ENCODE measurements around the gene KLHL11. TPM values are rescaled to one million over a fixed set of nuclear protein-coding genes. Genes with fewer than 3 reads are reported as not detected.

The KLHL11 gene
- total and polyA plus RNA-seq, 9 of the 15 experiments (the other 6 are each of a cell fraction or from before 2014, with no cell fraction given): 0.20 to 17.0 (median 10.3) TPM

DNA sequence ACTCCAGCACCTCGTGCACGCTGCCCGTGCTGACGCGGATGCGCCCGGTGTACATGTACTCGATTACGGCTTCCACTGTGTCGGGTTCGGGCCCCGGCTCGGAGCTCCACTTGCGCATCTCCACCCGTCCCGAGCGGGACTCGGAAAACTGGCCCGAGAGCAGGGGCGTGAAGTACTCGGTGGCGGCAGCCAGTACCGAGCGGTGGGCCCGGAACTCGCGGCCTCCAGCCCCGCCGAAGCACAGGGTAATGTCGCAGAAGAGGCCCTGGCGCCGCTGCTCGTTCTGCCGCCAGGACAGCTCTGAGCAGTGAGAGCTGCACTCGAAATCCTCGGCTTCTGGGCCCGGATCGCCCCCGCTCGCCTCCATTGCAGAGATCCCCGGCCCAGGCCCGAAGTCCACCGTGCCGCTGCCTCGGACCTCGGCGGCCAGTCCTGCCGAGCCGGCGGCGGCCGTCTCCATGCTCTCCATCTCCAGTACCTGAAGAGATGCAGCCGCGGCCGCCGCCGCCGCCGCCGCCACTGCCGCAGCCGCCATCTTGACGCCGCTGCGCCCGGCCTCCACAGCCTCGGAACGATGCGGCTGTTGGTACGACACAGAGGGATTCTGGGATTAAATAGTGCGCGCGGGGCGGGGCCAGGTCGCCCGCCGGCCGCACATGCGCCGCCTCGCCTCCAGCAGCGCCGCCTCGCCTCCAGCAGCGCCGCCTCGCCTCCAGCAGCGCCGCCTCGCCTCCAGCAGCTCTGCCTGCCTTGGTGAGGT lies at the start of gene KLHL11 (continued):
- TF ChIP-seq ZNF507 (tag; conservative IDR thresholded peaks at IDR 0.05): no peak
- TF ChIP-seq, protein P1, sequence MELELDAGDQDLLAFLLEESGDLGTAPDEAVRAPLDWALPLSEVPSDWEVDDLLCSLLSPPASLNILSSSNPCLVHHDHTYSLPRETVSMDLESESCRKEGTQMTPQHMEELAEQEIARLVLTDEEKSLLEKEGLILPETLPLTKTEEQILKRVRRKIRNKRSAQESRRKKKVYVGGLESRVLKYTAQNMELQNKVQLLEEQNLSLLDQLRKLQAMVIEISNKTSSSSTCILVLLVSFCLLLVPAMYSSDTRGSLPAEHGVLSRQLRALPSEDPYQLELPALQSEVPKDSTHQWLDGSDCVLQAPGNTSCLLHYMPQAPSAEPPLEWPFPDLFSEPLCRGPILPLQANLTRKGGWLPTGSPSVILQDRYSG (tag; conservative IDR thresholded peaks at IDR 0.05; ENCODE audit: low read depth): no peak
- TF ChIP-seq RBM15 (IDR thresholded peaks at IDR 0.05; ENCODE audit: insufficient read depth, low read length): 0 out of 2 replicates have a peak, but pooled peaks have one; percentile 31
- no peak for TF ChIP-seq ZKSCAN1 (IDR thresholded peaks at IDR 0.05; ENCODE audit: low read depth, low read length)
- peak; percentile 86 for TF ChIP-seq CREM (IDR thresholded peaks at IDR 0.05; ENCODE audit: low read depth)
- TF ChIP-seq NFXL1 (CRISPR knock-in tag; IDR thresholded peaks at IDR 0.05): no peak
- TF ChIP-seq, protein P2, sequence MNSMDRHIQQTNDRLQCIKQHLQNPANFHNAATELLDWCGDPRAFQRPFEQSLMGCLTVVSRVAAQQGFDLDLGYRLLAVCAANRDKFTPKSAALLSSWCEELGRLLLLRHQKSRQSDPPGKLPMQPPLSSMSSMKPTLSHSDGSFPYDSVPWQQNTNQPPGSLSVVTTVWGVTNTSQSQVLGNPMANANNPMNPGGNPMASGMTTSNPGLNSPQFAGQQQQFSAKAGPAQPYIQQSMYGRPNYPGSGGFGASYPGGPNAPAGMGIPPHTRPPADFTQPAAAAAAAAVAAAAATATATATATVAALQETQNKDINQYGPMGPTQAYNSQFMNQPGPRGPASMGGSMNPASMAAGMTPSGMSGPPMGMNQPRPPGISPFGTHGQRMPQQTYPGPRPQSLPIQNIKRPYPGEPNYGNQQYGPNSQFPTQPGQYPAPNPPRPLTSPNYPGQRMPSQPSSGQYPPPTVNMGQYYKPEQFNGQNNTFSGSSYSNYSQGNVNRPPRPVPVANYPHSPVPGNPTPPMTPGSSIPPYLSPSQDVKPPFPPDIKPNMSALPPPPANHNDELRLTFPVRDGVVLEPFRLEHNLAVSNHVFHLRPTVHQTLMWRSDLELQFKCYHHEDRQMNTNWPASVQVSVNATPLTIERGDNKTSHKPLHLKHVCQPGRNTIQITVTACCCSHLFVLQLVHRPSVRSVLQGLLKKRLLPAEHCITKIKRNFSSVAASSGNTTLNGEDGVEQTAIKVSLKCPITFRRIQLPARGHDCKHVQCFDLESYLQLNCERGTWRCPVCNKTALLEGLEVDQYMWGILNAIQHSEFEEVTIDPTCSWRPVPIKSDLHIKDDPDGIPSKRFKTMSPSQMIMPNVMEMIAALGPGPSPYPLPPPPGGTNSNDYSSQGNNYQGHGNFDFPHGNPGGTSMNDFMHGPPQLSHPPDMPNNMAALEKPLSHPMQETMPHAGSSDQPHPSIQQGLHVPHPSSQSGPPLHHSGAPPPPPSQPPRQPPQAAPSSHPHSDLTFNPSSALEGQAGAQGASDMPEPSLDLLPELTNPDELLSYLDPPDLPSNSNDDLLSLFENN (IDR thresholded peaks at IDR 0.05; ENCODE audit: low read depth in 2 of 2, low read length in 2 of 2): 0 out of 4 replicates have a peak, but pooled peaks of 1 of the 2 experiments have one; percentile 15
- TF ChIP-seq PCBP1 (IDR thresholded peaks at IDR 0.05; ENCODE audit: low read depth, low read length, poor library complexity, severe bottlenecking): no peak
- no peak for TF ChIP-seq ZNF197 (CRISPR knock-in tag; IDR thresholded peaks at IDR 0.05; ENCODE audit: low read depth)
- TF ChIP-seq ZNF584 (CRISPR knock-in tag; IDR thresholded peaks at IDR 0.05; ENCODE audit: low read depth): no peak
- TF ChIP-seq MEIS2 (IDR thresholded peaks at IDR 0.05; ENCODE audit: partially characterized antibody): peak; percentile 81
- peak; percentile 62 to 88; a peak in 3 of 4 replicates for TF ChIP-seq NONO (IDR thresholded peaks at IDR 0.05; ENCODE audit: low read depth in 2 of 2, low read length in 1 of 2)
- TF ChIP-seq ZKSCAN8 (CRISPR knock-in tag; IDR thresholded peaks at IDR 0.05): no peak
- no peak for TF ChIP-seq ZNF134 (CRISPR knock-in tag; conservative IDR thresholded peaks at IDR 0.05)
- TF ChIP-seq, protein P3, sequence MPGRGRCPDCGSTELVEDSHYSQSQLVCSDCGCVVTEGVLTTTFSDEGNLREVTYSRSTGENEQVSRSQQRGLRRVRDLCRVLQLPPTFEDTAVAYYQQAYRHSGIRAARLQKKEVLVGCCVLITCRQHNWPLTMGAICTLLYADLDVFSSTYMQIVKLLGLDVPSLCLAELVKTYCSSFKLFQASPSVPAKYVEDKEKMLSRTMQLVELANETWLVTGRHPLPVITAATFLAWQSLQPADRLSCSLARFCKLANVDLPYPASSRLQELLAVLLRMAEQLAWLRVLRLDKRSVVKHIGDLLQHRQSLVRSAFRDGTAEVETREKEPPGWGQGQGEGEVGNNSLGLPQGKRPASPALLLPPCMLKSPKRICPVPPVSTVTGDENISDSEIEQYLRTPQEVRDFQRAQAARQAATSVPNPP (IDR thresholded peaks at IDR 0.05; ENCODE audit: borderline replicate concordance, insufficient read depth, insufficient read length): no peak
- no peak for TF ChIP-seq SPI1 (IDR thresholded peaks at IDR 0.05; ENCODE audit: borderline replicate concordance, low read depth, low read length)
- peak; percentile 88 to 98 (median 97) for TF ChIP-seq YY1 (IDR thresholded peaks at IDR 0.05; ENCODE audit: borderline replicate concordance in 1 of 3, control insufficient read depth in 1 of 3, extremely low read depth in 1 of 3, insufficient read depth in 3 of 3, insufficient read length in 1 of 3, insufficient replicate concordance in 2 of 3, low read depth in 1 of 3, low read length in 2 of 3)
- TF ChIP-seq, protein P4, sequence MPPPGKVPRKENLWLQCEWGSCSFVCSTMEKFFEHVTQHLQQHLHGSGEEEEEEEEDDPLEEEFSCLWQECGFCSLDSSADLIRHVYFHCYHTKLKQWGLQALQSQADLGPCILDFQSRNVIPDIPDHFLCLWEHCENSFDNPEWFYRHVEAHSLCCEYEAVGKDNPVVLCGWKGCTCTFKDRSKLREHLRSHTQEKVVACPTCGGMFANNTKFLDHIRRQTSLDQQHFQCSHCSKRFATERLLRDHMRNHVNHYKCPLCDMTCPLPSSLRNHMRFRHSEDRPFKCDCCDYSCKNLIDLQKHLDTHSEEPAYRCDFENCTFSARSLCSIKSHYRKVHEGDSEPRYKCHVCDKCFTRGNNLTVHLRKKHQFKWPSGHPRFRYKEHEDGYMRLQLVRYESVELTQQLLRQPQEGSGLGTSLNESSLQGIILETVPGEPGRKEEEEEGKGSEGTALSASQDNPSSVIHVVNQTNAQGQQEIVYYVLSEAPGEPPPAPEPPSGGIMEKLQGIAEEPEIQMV (tag; conservative IDR thresholded peaks at IDR 0.05; ENCODE audit: low read depth): no peak
- TF ChIP-seq ZNF436 (CRISPR knock-in tag; IDR thresholded peaks at IDR 0.05): no peak

All from K562 (cell line).